Measurements from ENCODE around the gene EPN1.

The EPN1 gene

DNA sequence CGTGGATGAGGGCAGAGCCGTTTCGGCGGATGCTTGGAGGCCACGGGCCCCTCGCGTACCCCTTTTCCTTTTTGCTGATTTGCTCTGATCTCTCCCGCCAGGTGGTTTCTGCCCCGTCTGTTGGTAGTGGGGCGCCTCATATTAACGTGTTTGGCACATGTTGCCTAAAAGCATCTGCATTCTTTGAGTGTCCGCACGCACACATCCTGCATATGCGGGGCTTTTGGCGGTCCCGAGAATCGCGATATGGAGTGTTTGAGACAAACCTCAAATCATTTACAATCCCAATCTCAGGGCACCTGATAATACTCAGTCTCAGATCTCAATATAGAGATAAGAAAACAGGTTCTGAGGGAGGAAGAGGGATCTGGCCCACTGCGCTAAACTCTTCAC, 19.4 kb upstream of the EPN1 start:
- no peak for DNase-seq (ENCODE audit: low read depth)
- TF ChIP-seq, protein P1, sequence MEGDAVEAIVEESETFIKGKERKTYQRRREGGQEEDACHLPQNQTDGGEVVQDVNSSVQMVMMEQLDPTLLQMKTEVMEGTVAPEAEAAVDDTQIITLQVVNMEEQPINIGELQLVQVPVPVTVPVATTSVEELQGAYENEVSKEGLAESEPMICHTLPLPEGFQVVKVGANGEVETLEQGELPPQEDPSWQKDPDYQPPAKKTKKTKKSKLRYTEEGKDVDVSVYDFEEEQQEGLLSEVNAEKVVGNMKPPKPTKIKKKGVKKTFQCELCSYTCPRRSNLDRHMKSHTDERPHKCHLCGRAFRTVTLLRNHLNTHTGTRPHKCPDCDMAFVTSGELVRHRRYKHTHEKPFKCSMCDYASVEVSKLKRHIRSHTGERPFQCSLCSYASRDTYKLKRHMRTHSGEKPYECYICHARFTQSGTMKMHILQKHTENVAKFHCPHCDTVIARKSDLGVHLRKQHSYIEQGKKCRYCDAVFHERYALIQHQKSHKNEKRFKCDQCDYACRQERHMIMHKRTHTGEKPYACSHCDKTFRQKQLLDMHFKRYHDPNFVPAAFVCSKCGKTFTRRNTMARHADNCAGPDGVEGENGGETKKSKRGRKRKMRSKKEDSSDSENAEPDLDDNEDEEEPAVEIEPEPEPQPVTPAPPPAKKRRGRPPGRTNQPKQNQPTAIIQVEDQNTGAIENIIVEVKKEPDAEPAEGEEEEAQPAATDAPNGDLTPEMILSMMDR (IDR thresholded peaks at IDR 0.05; ENCODE audit: insufficient read depth, low read depth, low read length, missing control alignments): no peak
- H3K4me3 ChIP-seq (ENCODE audit: low read length): peak overlapping the region; percentile 86

DNA sequence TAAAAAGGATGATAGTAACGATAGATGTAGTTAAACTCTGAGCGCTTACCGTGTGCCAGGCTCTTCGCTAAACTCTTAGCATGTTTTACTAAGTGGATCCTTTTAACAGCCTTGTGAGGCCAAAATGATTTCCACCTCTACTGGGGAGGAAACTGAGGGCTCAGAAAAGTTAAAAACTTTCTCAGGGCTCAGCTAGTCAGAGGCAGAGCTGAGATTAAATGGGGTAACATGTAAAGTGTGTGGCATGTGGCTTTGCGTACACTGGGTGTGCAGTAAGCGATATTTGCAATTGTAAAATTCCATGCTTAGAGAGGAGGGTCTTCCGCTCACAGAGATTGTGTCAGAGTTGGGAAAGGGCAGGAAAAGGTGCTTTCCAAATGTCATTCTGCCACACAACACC, 18.5 kb upstream of the EPN1 start:
- no peak for DNase-seq (ENCODE audit: low read depth)
- H3K4me3 ChIP-seq (ENCODE audit: low read length): peak overlapping the region; percentile 86
- TF ChIP-seq, protein P1 (IDR thresholded peaks at IDR 0.05; ENCODE audit: insufficient read depth, low read depth, low read length, missing control alignments): no peak

DNA sequence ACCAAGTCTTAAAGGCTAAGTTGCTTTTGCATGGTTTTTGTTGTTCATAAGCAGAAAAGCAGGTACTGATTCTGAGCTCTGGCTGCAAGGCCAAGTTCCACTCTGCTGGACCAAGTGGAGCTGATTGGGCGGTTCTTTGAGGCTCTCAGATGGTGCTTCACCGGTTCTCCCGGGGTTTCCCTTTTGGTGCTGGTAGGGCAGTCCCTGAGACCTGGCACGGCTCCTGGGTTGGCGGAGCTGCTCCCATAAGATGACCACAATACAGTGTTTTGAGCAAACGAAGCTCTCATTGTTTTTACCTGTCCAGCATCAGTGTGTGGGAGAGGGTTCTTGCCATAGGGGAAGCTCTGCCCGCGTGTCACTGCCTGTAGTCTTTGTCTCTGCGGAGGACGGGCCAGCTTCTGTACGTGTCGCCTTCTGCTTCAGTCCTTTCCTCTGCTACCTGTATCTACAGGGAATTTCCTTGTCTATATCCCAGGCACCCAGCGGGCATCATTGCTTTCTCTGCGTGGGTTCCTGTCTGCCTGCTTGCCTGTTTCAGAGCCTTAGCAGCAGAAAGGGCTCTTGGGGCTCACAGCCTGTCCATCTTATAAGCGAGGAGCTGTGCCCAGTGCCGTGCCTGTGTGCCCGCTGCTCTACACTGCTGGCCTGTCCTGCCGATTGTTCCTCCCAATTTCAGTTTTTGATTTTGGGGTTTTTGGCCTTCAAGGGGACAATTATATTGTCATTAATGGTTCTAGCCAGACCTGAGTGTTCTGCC, 17.9 kb upstream of the EPN1 start:
- peak overlapping the region; percentile 86 for H3K4me3 ChIP-seq (ENCODE audit: low read length)
- TF ChIP-seq, protein P1 (IDR thresholded peaks at IDR 0.05; ENCODE audit: insufficient read depth, low read depth, low read length, missing control alignments): no peak
- DNase-seq (ENCODE audit: low read depth): peak; percentile 45

DNA sequence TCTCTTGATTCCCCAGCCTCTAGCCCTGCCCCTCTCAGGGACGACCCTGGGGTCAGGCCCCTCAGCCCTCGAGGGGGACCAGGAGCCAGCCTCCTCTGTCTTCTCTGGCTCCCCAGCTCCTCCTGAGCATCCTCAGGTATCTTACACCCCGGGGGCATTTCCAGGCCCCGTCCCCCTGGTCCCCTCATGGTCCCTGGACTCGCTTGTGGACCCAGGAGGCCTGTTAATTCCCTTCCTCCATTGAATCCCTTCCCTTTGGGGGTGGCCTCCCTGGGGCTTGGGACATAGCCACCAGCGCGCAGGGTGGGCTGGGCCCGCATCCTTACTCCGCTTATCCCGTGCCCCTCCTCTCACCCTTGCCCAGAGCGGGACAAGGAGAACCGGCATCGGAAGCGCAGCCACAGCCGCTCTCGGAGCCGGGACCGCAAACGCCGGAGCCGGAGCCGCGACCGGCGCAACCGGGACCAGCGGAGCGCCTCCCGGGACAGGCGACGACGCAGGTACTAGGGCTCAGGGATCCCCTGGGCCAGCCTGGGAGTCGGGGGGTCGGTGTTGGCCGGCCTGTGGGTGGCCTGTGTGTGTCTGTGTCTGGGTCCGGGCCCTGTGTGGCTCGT, 16.1 kb upstream of the EPN1 start:
- H3K4me3 ChIP-seq (ENCODE audit: low read length): no peak overlapping the region
- DNase-seq (ENCODE audit: low read depth): no peak
- TF ChIP-seq, protein P1 (IDR thresholded peaks at IDR 0.05; ENCODE audit: insufficient read depth, low read depth, low read length, missing control alignments): no peak

DNA sequence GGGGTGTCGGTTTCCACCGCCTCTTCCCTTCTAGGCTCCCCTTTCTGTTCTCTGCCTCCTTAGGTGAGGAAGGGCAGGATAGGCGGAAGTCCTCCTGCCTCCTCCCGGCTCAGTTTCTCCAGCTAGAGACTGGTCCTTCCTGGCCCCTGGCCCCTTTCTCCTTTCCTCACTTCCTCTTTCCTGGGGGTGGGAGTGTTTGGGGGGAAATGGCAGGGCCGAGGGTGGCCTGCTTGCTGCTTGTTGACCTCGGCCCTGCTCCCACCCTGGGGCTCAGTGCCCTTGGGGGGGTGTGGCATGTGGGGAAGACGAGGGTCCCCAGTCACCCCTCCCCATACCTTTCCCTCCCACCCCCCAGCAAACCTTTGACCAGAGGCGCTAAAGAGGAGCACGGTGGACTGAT, 15.2 kb upstream of the EPN1 start:
- DNase-seq (ENCODE audit: low read depth): no peak
- TF ChIP-seq, protein P1 (IDR thresholded peaks at IDR 0.05; ENCODE audit: insufficient read depth, low read depth, low read length, missing control alignments): no peak
- no peak overlapping the region for H3K4me3 ChIP-seq (ENCODE audit: low read length)

DNA sequence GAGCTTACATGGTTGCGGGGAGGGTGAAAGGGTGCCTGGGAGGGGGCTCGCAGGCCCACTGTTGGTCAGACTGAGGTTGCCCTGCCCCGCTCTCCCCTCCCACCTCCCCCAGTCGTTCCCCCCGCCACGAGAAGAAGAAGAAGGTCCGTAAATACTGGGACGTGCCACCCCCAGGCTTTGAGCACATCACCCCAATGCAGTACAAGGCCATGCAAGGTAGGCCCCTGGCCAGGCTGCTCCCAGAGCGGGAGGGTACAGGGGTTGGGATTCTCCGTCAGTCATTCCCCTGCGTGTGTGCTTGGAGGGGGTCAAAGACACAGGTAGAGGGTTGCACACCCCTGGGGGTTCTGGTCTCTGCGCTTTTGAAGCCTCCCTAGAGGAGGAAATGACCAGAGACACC, 14.6 kb upstream of the EPN1 start:
- TF ChIP-seq, protein P1 (IDR thresholded peaks at IDR 0.05; ENCODE audit: insufficient read depth, low read depth, low read length, missing control alignments): no peak
- no peak for DNase-seq (ENCODE audit: low read depth)
- no peak overlapping the region for H3K4me3 ChIP-seq (ENCODE audit: low read length)

All from epithelial cell of esophagus (primary cell).